Colonic mucosa (tissue), 4 donors: Measurements from ENCODE around the gene PRLHR. TPM values are rescaled to one million over a fixed set of nuclear protein-coding genes. Genes with fewer than 3 reads are reported as not detected.

Experiments used
- DNase-seq: peaks from one replicate; pipeline ENCODE4 v3.0.0-alpha.2; 2020
- H3K27ac ChIP-seq: fragments of 200-600 bp; one replicate; pipeline ENCODE4 v1.8.0; 2021
- H3K27me3 ChIP-seq: fragments of 200-600 bp; one replicate; pipeline ENCODE4 v1.8.0; 2021
- H3K36me3 ChIP-seq: fragments of 200-600 bp; one replicate; pipeline ENCODE4 v1.8.0; 2021
- H3K4me1 ChIP-seq: fragments of 200-600 bp; one replicate; pipeline ENCODE4 v1.8.0; 2021; ENCODE audit warnings: mild to moderate bottlenecking
- H3K4me3 ChIP-seq: fragments of 200-600 bp; one replicate; pipeline ENCODE4 v1.8.0; 2021
- H3K9ac ChIP-seq, 2 donors: one replicate each; pipeline ENCODE4 v1.7.0; 2013; ENCODE audit warnings: control low read depth in 2 of 2, low read depth in 2 of 2, low read length in 2 of 2
- H3K9me3 ChIP-seq: fragments of 200-600 bp; one replicate; pipeline ENCODE4 v1.8.0; 2021
- intact Hi-C: fragments of 100-400 bp; cut with DNase I; formaldehyde crosslinking; loops from one replicate; pipeline ENCODE4 v1.14.1; 2022
- total RNA-seq, 2 donors: library from RNA; stranded (reverse); fragmentation: NEBNext Ultra II Directional in 1 of 2; extraction: Animal tissue kit (Norgen Biotek cat#: 25700) in 1 of 2; gene quantifications; one replicate each; pipeline ENCODE4 v1.2.1, GENCODE V29; 2021
- TF ChIP-seq, protein P1 (sequence below): fragments of 200-600 bp; IDR thresholded peaks from one replicate; pipeline ENCODE4 v1.8.0; 2022; ENCODE audit warnings: antibody characterized with exemption, mild to moderate bottlenecking
- donor health status: healthy.
- donor health status: DM: no; HTN: no; CAD: no.
- donor health status: DM: no; HTN: no; CAD: no.

The PRLHR gene
- total RNA-seq, 2 donors from 2014 or later = not detected

DNA sequence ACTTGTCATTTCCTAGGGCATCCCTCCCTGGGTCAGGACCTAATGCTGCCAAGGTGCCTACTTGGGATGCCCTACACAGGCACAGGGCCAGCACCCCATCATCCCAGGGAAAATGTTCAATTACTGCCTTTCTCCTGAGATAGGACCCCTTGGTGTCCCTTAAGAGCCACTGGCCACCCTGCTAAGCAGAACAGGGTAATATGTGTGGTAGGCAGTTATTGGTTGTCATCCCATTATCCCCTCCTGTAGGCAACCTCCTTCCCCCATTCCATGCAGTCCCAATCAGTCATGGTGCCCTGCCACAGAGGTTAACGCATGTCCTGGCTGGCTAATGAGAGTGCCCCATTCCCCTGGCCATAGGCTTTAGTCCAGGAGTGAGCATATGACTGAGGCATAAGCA lies 53.2 kb downstream of the PRLHR start:
- Histone ChIP-seq H3K9me3 (no peaks in the 10 kb centered on the region), H3K4me3 (no peak overlapping the region), H3K27me3 (no peaks in the 10 kb centered on the region), H3K4me1 (no peaks in the 10 kb centered on the region), H3K27ac (no peak overlapping the region), H3K9ac (no peak overlapping the region), H3K36me3 (no peaks in the 10 kb centered on the region)
- intact Hi-C loops = loop anchor here (5.0 to 10.0 kb wide), 2 partner anchors 120 to 1047 kb away; no protein-coding TSS in a partner anchor
- TF ChIP-seq, protein P1, sequence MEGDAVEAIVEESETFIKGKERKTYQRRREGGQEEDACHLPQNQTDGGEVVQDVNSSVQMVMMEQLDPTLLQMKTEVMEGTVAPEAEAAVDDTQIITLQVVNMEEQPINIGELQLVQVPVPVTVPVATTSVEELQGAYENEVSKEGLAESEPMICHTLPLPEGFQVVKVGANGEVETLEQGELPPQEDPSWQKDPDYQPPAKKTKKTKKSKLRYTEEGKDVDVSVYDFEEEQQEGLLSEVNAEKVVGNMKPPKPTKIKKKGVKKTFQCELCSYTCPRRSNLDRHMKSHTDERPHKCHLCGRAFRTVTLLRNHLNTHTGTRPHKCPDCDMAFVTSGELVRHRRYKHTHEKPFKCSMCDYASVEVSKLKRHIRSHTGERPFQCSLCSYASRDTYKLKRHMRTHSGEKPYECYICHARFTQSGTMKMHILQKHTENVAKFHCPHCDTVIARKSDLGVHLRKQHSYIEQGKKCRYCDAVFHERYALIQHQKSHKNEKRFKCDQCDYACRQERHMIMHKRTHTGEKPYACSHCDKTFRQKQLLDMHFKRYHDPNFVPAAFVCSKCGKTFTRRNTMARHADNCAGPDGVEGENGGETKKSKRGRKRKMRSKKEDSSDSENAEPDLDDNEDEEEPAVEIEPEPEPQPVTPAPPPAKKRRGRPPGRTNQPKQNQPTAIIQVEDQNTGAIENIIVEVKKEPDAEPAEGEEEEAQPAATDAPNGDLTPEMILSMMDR = no peak
- DNase-seq = no peak

DNA sequence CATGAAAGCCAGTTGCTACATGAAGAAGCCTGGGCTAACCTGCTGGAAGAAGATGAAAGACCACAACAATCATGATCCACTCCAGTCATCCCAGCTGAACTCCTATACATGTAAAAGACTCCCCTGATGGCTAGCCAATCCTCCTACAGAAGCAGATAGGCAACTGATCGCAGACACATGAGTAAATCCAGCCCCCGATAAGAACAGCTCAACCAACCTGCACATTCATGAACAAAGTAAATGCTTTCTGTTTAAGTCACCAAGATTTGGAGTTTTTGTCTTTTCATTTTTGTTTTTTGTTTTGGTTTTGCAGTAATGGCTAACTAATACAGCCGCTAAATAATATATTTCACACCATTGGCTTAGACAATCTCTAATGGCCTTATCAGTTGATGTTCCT lies 53.7 kb downstream of the PRLHR start:
- DNase-seq = no peak
- Histone ChIP-seq H3K4me1 (no peaks in the 10 kb centered on the region), H3K9ac (no peak overlapping the region), H3K36me3 (no peaks in the 10 kb centered on the region), H3K27me3 (no peaks in the 10 kb centered on the region), H3K4me3 (no peak overlapping the region), H3K27ac (no peak overlapping the region), H3K9me3 (no peaks in the 10 kb centered on the region)
- TF ChIP-seq, protein P1 = no peak
- intact Hi-C loops = loop anchor here (5.0 to 10.0 kb wide), 2 partner anchors 119 to 1047 kb away; no protein-coding TSS in a partner anchor

Other genes with a start within 250 kb of the PRLHR start
- gene CACUL1, start 159.3 kb upstream of the PRLHR start, total RNA-seq = 10 to 100 TPM; 37.9 to 49.3 TPM